Trophoblast cell (in vitro differentiated cells and primary cell): Measurements from ENCODE around the gene FUT2.
A peak's percentile ranks its signal among the peaks of the same experiment; 100 is the strongest.
"Not testable (repeated sequence)": the region's sequence is repeated elsewhere in the genome, so short reads cannot be mapped to it uniquely, and the experiment has no call there.

Experiments
- DNase-seq, 2 donors: peaks; one replicate each; pipeline ENCODE4 v3.0.0-alpha.2; 2016
- H2AFZ ChIP-seq: 2 replicates; pipeline ENCODE4 v1.6.1; 2013; ENCODE audit warnings: low read length, moderate library complexity, mild to moderate bottlenecking; ENCODE audit not compliant: insufficient read depth, poor library complexity
- H2AK5ac ChIP-seq: 2 replicates; pipeline ENCODE4 v1.6.1; 2013; ENCODE audit warnings: mild to moderate bottlenecking, low read length
- H2BK120ac ChIP-seq: 2 replicates; pipeline ENCODE4 v1.6.1; 2013; ENCODE audit warnings: low read length, mild to moderate bottlenecking, moderate library complexity; ENCODE audit not compliant: insufficient read depth, poor library complexity
- H2BK12ac ChIP-seq: 2 replicates; pipeline ENCODE4 v1.6.1; 2013; ENCODE audit warnings: mild to moderate bottlenecking, low read length, moderate library complexity
- H2BK5ac ChIP-seq: 2 replicates; pipeline ENCODE4 v1.6.1; 2013; ENCODE audit warnings: low read length, low read depth, moderate library complexity, mild to moderate bottlenecking; ENCODE audit not compliant: poor library complexity
- H3K14ac ChIP-seq: 2 replicates; pipeline ENCODE4 v1.6.1; 2013; ENCODE audit warnings: mild to moderate bottlenecking, low read length
- H3K18ac ChIP-seq: 2 replicates; pipeline ENCODE4 v1.6.1; 2013; ENCODE audit warnings: mild to moderate bottlenecking, low read length
- H3K23ac ChIP-seq: 2 replicates; pipeline ENCODE4 v1.6.1; 2013; ENCODE audit warnings: low read length
- H3K27ac ChIP-seq: 2 replicates; pipeline ENCODE4 v1.5.1; 2013; ENCODE audit warnings: low read depth, mild to moderate bottlenecking, inconsistent platforms, low read length, moderate library complexity
- H3K27me3 ChIP-seq: 2 replicates; pipeline ENCODE4 v1.6.1; 2013; ENCODE audit warnings: inconsistent platforms, mild to moderate bottlenecking, low read length, moderate library complexity; ENCODE audit not compliant: insufficient read depth
- H3K36me3 ChIP-seq, 2 experiments: 1 replicate in 1 of 2; 2 replicates in 1 of 2; pipeline ENCODE4 v1.6.1; 2013; ENCODE audit warnings: low read length in 2 of 2, mild to moderate bottlenecking in 2 of 2, moderate library complexity in 1 of 2; ENCODE audit not compliant: insufficient read depth in 2 of 2, control insufficient read depth in 1 of 2
- H3K4ac ChIP-seq: 2 replicates; pipeline ENCODE4 v1.6.1; 2013; ENCODE audit warnings: low read depth, mild to moderate bottlenecking, low read length, moderate library complexity
- H3K4me1 ChIP-seq, 2 experiments: 1 replicate in 1 of 2; 2 replicates in 1 of 2; pipeline ENCODE4 v1.6.1; 2013; ENCODE audit warnings: low read length in 2 of 2, mild to moderate bottlenecking in 2 of 2, moderate library complexity in 1 of 2; ENCODE audit not compliant: insufficient read depth in 2 of 2, control insufficient read depth in 1 of 2
- H3K4me2 ChIP-seq: 2 replicates; pipeline ENCODE4 v1.6.1; 2013; ENCODE audit warnings: inconsistent platforms, mild to moderate bottlenecking, low read length, moderate library complexity
- H3K4me3 ChIP-seq: 2 replicates; pipeline ENCODE4 v1.5.1; 2013; ENCODE audit warnings: mild to moderate bottlenecking, low read depth, low read length, inconsistent platforms
- H3K79me1 ChIP-seq: one replicate; pipeline ENCODE4 v1.6.1; 2013; ENCODE audit warnings: low read length
- H3K79me2 ChIP-seq: 2 replicates; pipeline ENCODE4 v1.6.1; 2013; ENCODE audit warnings: low read length, mild to moderate bottlenecking; ENCODE audit not compliant: control insufficient read depth, insufficient read depth, poor library complexity
- H3K9ac ChIP-seq: 2 replicates; pipeline ENCODE4 v1.6.1; 2013; ENCODE audit warnings: mild to moderate bottlenecking, low read length
- H3K9me3 ChIP-seq: 2 replicates; pipeline ENCODE4 v1.6.1; 2013; ENCODE audit warnings: low read depth, mild to moderate bottlenecking, control low read depth, inconsistent platforms, low read length; ENCODE audit not compliant: insufficient read depth
- H4K12ac ChIP-seq: 2 replicates; pipeline ENCODE4 v1.6.1; 2013; ENCODE audit warnings: low read depth, mild to moderate bottlenecking, low read length, moderate library complexity
- H4K8ac ChIP-seq: 2 replicates; pipeline ENCODE4 v1.6.1; 2013; ENCODE audit warnings: low read depth, mild to moderate bottlenecking, low read length, moderate library complexity
- H4K91ac ChIP-seq: one replicate; pipeline ENCODE4 v1.6.1; 2013; ENCODE audit warnings: low read depth, mild to moderate bottlenecking, low read length, moderate library complexity
- WGBS: extraction: QIAGEN DNeasy Blood & Tissue Kit; methylation state at CpG from one replicate; pipeline ENCODE4 v1.1.7; 2013; ENCODE audit warnings: missing lambda C conversion rate; ENCODE audit not compliant: insufficient read length, insufficient coverage; ENCODE audit errors: extremely low coverage; 5-methylcytosine and 5-hydroxymethylcytosine counted together

The FUT2 gene

DNA sequence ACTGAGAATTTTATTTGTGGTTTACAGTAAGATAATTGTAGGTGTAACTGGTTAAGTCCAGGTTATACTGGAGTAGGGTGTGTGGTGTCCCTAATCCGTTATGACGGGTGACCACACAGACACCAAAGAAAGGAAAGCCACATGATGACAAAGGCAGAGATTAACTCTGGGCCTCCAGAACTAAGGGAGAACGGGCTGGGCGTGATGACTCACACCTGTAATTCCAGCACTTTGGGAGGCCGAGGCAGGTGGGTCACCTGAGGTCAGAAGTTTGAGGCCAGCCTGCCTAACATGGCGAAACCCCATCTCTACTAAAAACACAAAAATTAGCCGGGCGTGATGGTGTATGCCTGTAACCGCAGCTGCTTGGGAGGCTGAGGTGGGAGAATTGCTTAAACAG lies 10.2 kb upstream of the FUT2 start:
- H3K4ac ChIP-seq, result no peak overlapping the region
- H3K79me1 ChIP-seq, result no peaks in the 10 kb centered on the region
- H2AK5ac ChIP-seq, result no peak overlapping the region
- H2BK120ac ChIP-seq, result no peak overlapping the region
- no peak overlapping the region for H3K9ac ChIP-seq
- H4K8ac ChIP-seq, result no peak overlapping the region
- H4K12ac ChIP-seq, result no peak overlapping the region
- no peaks in the 10 kb centered on the region for H3K4me1 ChIP-seq
- H3K27me3 ChIP-seq, result no peaks in the 10 kb centered on the region
- H3K36me3 ChIP-seq, result no peaks in the 10 kb centered on the region
- no peak overlapping the region for H4K91ac ChIP-seq
- H3K27ac ChIP-seq, result no peak overlapping the region
- H3K23ac ChIP-seq, result no peak overlapping the region
- no peak overlapping the region for H3K4me3 ChIP-seq
- peak; percentile 44 to 46 for DNase-seq
- H3K14ac ChIP-seq, result no peak overlapping the region
- no peak overlapping the region for H3K4me2 ChIP-seq
- H2BK12ac ChIP-seq, result no peak overlapping the region
- WGBS, result no CpG with 5 or more reads among the region's 9 CpGs
- no peak overlapping the region for H2BK5ac ChIP-seq
- no peaks in the 10 kb centered on the region for H3K9me3 ChIP-seq
- H2AFZ ChIP-seq, result no peak overlapping the region
- H3K18ac ChIP-seq, result no peak overlapping the region
- no peaks in the 10 kb centered on the region for H3K79me2 ChIP-seq

GRCh38 chr19:48686088-48686487 lies 9.7 kb upstream of the FUT2 start:
- Histone ChIP-seq H3K9me3 (no peaks in the 10 kb centered on the region), H3K18ac (no peak overlapping the region), H3K36me3 (no peaks in the 10 kb centered on the region), H2AK5ac (no peak overlapping the region), H3K4me2 (no peak overlapping the region), H3K79me2 (no peaks in the 10 kb centered on the region), H3K4me1 (no peaks in the 10 kb centered on the region), H3K23ac (no peak overlapping the region), H3K9ac (no peak overlapping the region), H4K8ac (no peak overlapping the region), H2AFZ (no peak overlapping the region), H3K4ac (no peak overlapping the region), H2BK12ac (no peak overlapping the region), H3K27me3 (no peaks in the 10 kb centered on the region), H2BK5ac (no peak overlapping the region), H3K14ac (no peak overlapping the region), H4K91ac (no peak overlapping the region), H3K27ac (no peak overlapping the region), H2BK120ac (no peak overlapping the region), H4K12ac (no peak overlapping the region), H3K79me1 (no peaks in the 10 kb centered on the region), H3K4me3 (no peak overlapping the region)
- no CpG with 5 or more reads among the region's 3 CpGs for WGBS
- no peak for DNase-seq

DNA sequence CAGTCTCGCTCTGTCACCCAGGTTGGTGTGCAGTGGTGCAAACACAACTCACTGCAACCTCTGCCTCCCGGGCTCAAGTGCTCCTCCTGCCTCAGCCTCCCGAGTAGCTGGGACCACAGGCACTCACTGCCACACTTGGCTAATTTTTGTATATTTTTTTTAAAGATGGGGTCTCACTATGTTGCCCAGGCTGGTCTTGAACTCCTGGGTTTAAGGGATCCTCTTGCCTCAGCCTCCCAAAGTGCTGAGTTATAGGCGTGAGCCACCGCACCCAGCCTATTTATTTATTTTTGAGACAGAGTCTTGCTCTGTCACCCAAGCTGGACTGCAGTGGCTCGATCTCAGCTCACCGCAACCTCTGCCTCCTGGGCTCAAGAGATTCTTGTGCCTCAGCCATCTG lies 9.1 kb upstream of the FUT2 start:
- not testable (repeated sequence) for H3K36me3 ChIP-seq, H3K9ac ChIP-seq, H3K4me1 ChIP-seq, H4K8ac ChIP-seq, H3K23ac ChIP-seq, H3K27me3 ChIP-seq, DNase-seq, H3K4me3 ChIP-seq, H2BK120ac ChIP-seq, H2BK12ac ChIP-seq, H3K14ac ChIP-seq, H2AK5ac ChIP-seq, H4K91ac ChIP-seq, H3K18ac ChIP-seq, H3K4ac ChIP-seq, H2BK5ac ChIP-seq, H3K27ac ChIP-seq, H3K9me3 ChIP-seq, H3K79me1 ChIP-seq, H4K12ac ChIP-seq, H2AFZ ChIP-seq, H3K79me2 ChIP-seq, H3K4me2 ChIP-seq
- no CpG with 5 or more reads among the region's 7 CpGs for WGBS

DNA sequence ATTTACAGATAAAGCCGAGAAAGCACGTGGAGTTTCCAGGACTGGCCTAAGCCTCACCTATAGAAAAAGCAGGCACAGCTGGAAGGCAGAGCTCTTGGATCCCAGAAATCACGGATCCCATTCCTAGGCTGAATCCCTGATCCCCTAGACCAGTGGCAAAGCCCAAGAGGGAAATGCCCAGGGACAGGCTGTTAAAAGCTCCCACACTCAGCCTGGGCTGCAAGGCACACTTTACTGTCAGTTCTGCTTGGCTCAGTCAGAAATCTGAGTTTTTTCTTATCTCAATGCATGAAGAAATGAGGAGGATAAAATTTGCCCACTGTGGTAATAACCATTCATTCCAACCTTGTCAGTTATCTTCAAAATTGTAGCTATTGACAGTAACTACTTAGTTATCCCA lies 8.0 kb upstream of the FUT2 start:
- Histone ChIP-seq H3K14ac (no peak overlapping the region), H3K27me3 (no peaks in the 10 kb centered on the region), H3K4ac (no peak overlapping the region), H4K91ac (no peak overlapping the region), H3K4me2 (no peak overlapping the region), H2AFZ (no peak overlapping the region), H3K27ac (no peak overlapping the region), H2BK120ac (no peak overlapping the region), H3K36me3 (no peaks in the 10 kb centered on the region), H3K4me1 (no peaks in the 10 kb centered on the region), H4K8ac (no peak overlapping the region), H3K9me3 (no peaks in the 10 kb centered on the region), H4K12ac (no peak overlapping the region), H3K79me1 (no peaks in the 10 kb centered on the region), H2BK5ac (no peak overlapping the region), H3K79me2 (no peaks in the 10 kb centered on the region), H2AK5ac (no peak overlapping the region), H3K9ac (no peak overlapping the region), H3K23ac (no peak overlapping the region), H2BK12ac (no peak overlapping the region), H3K4me3 (no peak overlapping the region), H3K18ac (no peak overlapping the region)
- DNase-seq, result no peak
- no CpG with 5 or more reads among the region's 3 CpGs for WGBS
